Neural progenitor cell (in vitro differentiated cells): Measurements from ENCODE around the gene TMCC3. TPM values are rescaled to one million over a fixed set of nuclear protein-coding genes. Genes with fewer than 3 reads are reported as not detected.
"Not testable (repeated sequence)": the region's sequence is repeated elsewhere in the genome, so short reads cannot be mapped to it uniquely, and the experiment has no call there.

Source experiments
- DNase-seq: peaks from one replicate; pipeline ENCODE4 v3.0.0-alpha.2; 2016; ENCODE audit warnings: low spot score
- H2AFZ ChIP-seq: fragments of 200-600 bp; sonication (generic); replicated peaks from 2 replicates; pipeline ENCODE4 v1.6.1; 2016; ENCODE audit warnings: antibody characterized with exemption
- H3F3A ChIP-seq: fragments of 200-600 bp; sonication (generic); 2 replicates; pipeline ENCODE4 v1.6.1; 2016; ENCODE audit warnings: antibody characterized with exemption, low read depth
- H3K27ac ChIP-seq: fragments of 200-600 bp; sonication (generic); 2 replicates; pipeline ENCODE4 v1.5.1; 2016; ENCODE audit warnings: mild to moderate bottlenecking
- H3K27me3 ChIP-seq: fragments of 200-600 bp; sonication (generic); 2 replicates; pipeline ENCODE4 v1.6.1; 2016; ENCODE audit warnings: mild to moderate bottlenecking, moderate library complexity
- H3K36me3 ChIP-seq: fragments of 200-600 bp; sonication (generic); 2 replicates; pipeline ENCODE4 v1.5.1; 2016
- H3K4me1 ChIP-seq: fragments of 200-600 bp; sonication (generic); 2 replicates; pipeline ENCODE4 v1.6.1; 2016; ENCODE audit warnings: mixed run types
- H3K4me2 ChIP-seq: fragments of 200-600 bp; sonication (generic); 2 replicates; pipeline ENCODE4 v1.6.1; 2016
- H3K4me3 ChIP-seq: fragments of 200-600 bp; sonication (generic); 2 replicates; pipeline ENCODE4 v1.5.1; 2016
- H3K79me2 ChIP-seq: fragments of 200-600 bp; sonication (generic); 2 replicates; pipeline ENCODE4 v1.6.1; 2016; ENCODE audit warnings: low read depth
- H3K9ac ChIP-seq: fragments of 200-600 bp; sonication (generic); 2 replicates; pipeline ENCODE4 v1.6.1; 2016
- H3K9me3 ChIP-seq: fragments of 200-600 bp; sonication (generic); 2 replicates; pipeline ENCODE4 v1.5.1; 2016; ENCODE audit warnings: low read depth
- H4K20me1 ChIP-seq: fragments of 200-600 bp; sonication (generic); 2 replicates; pipeline ENCODE4 v1.6.1; 2016; ENCODE audit warnings: low read depth
- H3K27ac Mint-ChIP-seq: 3 replicates; pipeline ENCODE4 v1.8.0; 2021; ENCODE audit warnings: mixed read lengths
- H3K27me3 Mint-ChIP-seq: 2 replicates; pipeline ENCODE4 v1.8.0; 2022; ENCODE audit warnings: low read depth, mild to moderate bottlenecking, inconsistent platforms, moderate library complexity, mixed read lengths; ENCODE audit not compliant: insufficient read depth
- H3K36me3 Mint-ChIP-seq: 3 replicates; pipeline ENCODE4 v1.8.0; 2021; ENCODE audit warnings: mixed read lengths
- H3K4me1 Mint-ChIP-seq: 3 replicates; pipeline ENCODE4 v1.8.0; 2021; ENCODE audit warnings: mixed read lengths
- H3K4me3 Mint-ChIP-seq: 3 replicates; pipeline ENCODE4 v1.8.0; 2021; ENCODE audit warnings: mild to moderate bottlenecking, moderate library complexity, mixed read lengths
- H3K9me3 Mint-ChIP-seq: 3 replicates; pipeline ENCODE4 v1.8.0; 2020; ENCODE audit warnings: mixed read lengths
- EZH2 ChIP-seq: fragments of 200-600 bp; sonication (generic); IDR thresholded peaks from 2 replicates; pipeline ENCODE4 v1.6.1; 2017; ENCODE audit warnings: antibody characterized with exemption, mild to moderate bottlenecking, moderate library complexity
- EZH2phosphoT487 ChIP-seq: fragments of 200-600 bp; sonication (generic); IDR thresholded peaks from 2 replicates; pipeline ENCODE4 v1.6.1; 2017; ENCODE audit warnings: antibody characterized with exemption
- total RNA-seq: library from RNA; depleted of rRNA; stranded (reverse); fragments of >200 nt; gene quantifications from 2 replicates; pipeline ENCODE4 v1.2.3, GENCODE V29; 2015; ENCODE audit warnings: low replicate concordance
- TF ChIP-seq, protein P1 (sequence below): fragments of 200-600 bp; sonication (generic); IDR thresholded peaks from 2 replicates; pipeline ENCODE4 v1.5.1; 2017; ENCODE audit warnings: antibody characterized with exemption, mild to moderate bottlenecking

TMCC3 gene
- total RNA-seq, 1 donor from 2014 or later: 9.5 TPM

DNA sequence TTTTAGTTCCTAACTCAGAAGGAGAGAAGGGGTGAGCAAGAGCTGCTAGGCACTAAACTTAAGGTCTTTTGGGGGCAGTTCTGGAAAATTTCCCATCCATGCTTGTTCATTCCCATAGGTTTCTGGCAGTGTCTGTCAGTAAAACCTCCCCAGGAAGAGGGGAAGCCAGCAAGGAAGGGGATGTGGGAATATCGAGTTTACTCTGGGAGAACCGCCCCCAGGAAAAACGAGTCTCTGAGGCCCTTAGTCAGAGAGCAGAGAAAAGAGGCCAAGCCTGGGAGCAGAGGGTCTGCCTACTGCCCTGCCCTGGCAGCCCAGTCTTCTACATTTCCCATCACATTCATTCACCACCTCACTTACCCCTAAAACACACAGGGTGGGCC, 55.9 kb downstream of the TMCC3 start:
- Histone ChIP-seq H3K4me1 (peaks cover 9% of the 10 kb centered on the region), H3K4me3 (no peak overlapping the region), H3K36me3 (no peaks in the 10 kb centered on the region), H3K27me3 (peaks cover 6% of the 10 kb centered on the region), H3K9me3 (no peaks in the 10 kb centered on the region), H4K20me1 (no peaks in the 10 kb centered on the region), H2AFZ (no peak overlapping the region), H3F3A (peaks cover 11% of the 10 kb centered on the region), H3K4me2 (no peak overlapping the region), H3K79me2 (no peaks in the 10 kb centered on the region), H3K9ac (no peak overlapping the region), H3K27ac (no peak overlapping the region)
- TF ChIP-seq, protein P1, sequence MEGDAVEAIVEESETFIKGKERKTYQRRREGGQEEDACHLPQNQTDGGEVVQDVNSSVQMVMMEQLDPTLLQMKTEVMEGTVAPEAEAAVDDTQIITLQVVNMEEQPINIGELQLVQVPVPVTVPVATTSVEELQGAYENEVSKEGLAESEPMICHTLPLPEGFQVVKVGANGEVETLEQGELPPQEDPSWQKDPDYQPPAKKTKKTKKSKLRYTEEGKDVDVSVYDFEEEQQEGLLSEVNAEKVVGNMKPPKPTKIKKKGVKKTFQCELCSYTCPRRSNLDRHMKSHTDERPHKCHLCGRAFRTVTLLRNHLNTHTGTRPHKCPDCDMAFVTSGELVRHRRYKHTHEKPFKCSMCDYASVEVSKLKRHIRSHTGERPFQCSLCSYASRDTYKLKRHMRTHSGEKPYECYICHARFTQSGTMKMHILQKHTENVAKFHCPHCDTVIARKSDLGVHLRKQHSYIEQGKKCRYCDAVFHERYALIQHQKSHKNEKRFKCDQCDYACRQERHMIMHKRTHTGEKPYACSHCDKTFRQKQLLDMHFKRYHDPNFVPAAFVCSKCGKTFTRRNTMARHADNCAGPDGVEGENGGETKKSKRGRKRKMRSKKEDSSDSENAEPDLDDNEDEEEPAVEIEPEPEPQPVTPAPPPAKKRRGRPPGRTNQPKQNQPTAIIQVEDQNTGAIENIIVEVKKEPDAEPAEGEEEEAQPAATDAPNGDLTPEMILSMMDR: no peak
- no peak for TF ChIP-seq EZH2
- no peak for TF ChIP-seq EZH2phosphoT487
- no peak for DNase-seq
- Mint-ChIP-seq H3K4me1 (peaks cover 11% of the 10 kb centered on the region), H3K36me3 (no peaks in the 10 kb centered on the region), H3K9me3 (no peaks in the 10 kb centered on the region), H3K27ac (no peak overlapping the region), H3K4me3 (no peak overlapping the region), H3K27me3 (no peaks in the 10 kb centered on the region)

DNA sequence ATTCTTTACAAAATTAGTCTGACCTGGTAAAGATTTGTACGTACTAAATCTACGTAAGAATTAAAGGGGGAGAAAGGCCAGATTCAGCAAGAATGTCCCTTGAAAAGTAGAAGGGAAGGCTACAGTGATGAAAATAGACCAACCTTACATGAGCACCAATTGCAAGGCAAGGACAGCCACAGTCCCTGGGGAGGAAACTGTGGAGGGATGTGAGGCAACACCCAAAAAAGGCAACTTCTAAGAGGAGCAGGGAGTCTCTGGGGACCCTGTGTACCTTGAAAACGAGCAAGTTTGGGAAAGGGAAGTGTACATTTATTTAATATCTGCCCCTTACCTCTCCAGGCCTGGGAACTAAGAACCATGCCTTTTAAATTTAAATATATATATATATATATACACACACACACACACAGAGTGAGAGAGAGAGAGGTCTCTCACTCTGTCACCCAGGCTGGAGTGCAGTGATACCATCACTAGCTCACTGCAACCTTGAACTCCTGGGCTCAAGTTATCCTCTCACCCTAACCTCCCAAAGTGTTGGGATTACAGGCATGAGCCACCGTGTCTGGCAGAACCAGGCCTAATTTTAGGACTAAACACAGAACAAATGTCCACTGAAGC, 56.4 kb downstream of the TMCC3 start:
- Histone ChIP-seq H3K9ac (no peak overlapping the region), H3K27me3 (peaks cover 6% of the 10 kb centered on the region), H3K4me3 (no peak overlapping the region), H3F3A (peaks cover 11% of the 10 kb centered on the region), H4K20me1 (no peaks in the 10 kb centered on the region), H3K9me3 (no peaks in the 10 kb centered on the region), H2AFZ (no peak overlapping the region), H3K36me3 (no peaks in the 10 kb centered on the region), H3K27ac (no peak overlapping the region), H3K4me1 (peaks cover 9% of the 10 kb centered on the region), H3K4me2 (no peak overlapping the region), H3K79me2 (no peaks in the 10 kb centered on the region)
- H3K27me3 Mint-ChIP-seq: no peaks in the 10 kb centered on the region
- H3K27ac Mint-ChIP-seq: no peak overlapping the region
- DNase-seq: no peak
- H3K36me3 Mint-ChIP-seq: no peaks in the 10 kb centered on the region
- no peak overlapping the region for H3K4me3 Mint-ChIP-seq
- no peak for TF ChIP-seq EZH2
- TF ChIP-seq EZH2phosphoT487: no peak
- TF ChIP-seq, protein P1: no peak
- H3K4me1 Mint-ChIP-seq: peaks cover 11% of the 10 kb centered on the region
- no peaks in the 10 kb centered on the region for H3K9me3 Mint-ChIP-seq

GRCh38 chr12:94592723-94593122, 57.6 kb downstream of the TMCC3 start:
- H3K4me2 ChIP-seq, H3K9me3 ChIP-seq, H4K20me1 ChIP-seq, H3K27me3 ChIP-seq, H3K9me3 Mint-ChIP-seq, H3K9ac ChIP-seq, H2AFZ ChIP-seq, H3K4me3 Mint-ChIP-seq, H3K4me3 ChIP-seq, DNase-seq, H3K27ac Mint-ChIP-seq, H3K36me3 ChIP-seq, H3K79me2 ChIP-seq, H3K27ac ChIP-seq, H3K27me3 Mint-ChIP-seq, H3K36me3 Mint-ChIP-seq: not testable (repeated sequence)
- peaks cover 11% of the 10 kb centered on the region for H3F3A ChIP-seq
- H3K4me1 Mint-ChIP-seq: peaks cover 21% of the 10 kb centered on the region
- H3K4me1 ChIP-seq: peaks cover 19% of the 10 kb centered on the region

DNA sequence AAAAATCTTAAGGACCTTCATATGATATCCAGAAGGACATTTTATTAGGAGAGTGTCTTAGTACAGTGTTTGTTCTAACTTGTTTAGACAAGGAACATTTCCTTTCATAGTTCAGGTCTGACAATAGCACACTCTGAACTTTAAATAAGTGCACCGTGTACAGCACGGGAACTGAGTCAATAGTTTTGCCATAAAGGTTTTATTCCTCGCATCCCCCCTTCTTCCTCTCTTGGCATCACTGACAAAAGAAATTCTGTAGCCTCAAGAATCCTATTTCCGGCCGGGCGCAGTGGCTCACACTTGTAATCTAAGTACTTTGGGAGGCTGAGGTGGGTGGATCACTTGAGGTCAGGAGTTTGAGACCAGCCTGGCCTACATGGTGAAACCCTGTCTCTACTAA, 58.3 kb downstream of the TMCC3 start:
- Histone ChIP-seq H3K27me3 (peaks cover 6% of the 10 kb centered on the region), H3K9ac (no peak overlapping the region), H3K4me1 (peaks cover 23% of the 10 kb centered on the region), H3K79me2 (no peaks in the 10 kb centered on the region), H3K4me2 (no peak overlapping the region), H3K9me3 (no peaks in the 10 kb centered on the region), H3K36me3 (no peaks in the 10 kb centered on the region), H3K27ac (no peak overlapping the region), H3F3A (peaks cover 11% of the 10 kb centered on the region), H3K4me3 (no peak overlapping the region), H2AFZ (no peak overlapping the region), H4K20me1 (no peaks in the 10 kb centered on the region)
- no peaks in the 10 kb centered on the region for H3K27me3 Mint-ChIP-seq
- H3K4me1 Mint-ChIP-seq: peaks cover 24% of the 10 kb centered on the region
- H3K4me3 Mint-ChIP-seq: no peak overlapping the region
- DNase-seq: no peak
- TF ChIP-seq, protein P1: no peak
- no peak for TF ChIP-seq EZH2phosphoT487
- no peak for TF ChIP-seq EZH2
- H3K9me3 Mint-ChIP-seq: no peaks in the 10 kb centered on the region
- no peaks in the 10 kb centered on the region for H3K36me3 Mint-ChIP-seq
- H3K27ac Mint-ChIP-seq: no peak overlapping the region
